Hematopoietic multipotent progenitor cell treated with erythropoietin and hydrocortisone succinate and interleukin-3 and kit ligand, for 4 days (in vitro differentiated cells): ENCODE results near the gene FECH.
"Not testable (repeated sequence)": the region's sequence is repeated elsewhere in the genome, so short reads cannot be mapped to it uniquely, and the experiment has no call there.

Experiments
- DNase-seq: peaks from one replicate; pipeline ENCODE4 v3.0.0-alpha.2; 2015

Gene FECH

GRCh38 chr18:57527556-57528229 is 58.8 kb downstream of the FECH start:
- DNase-seq = peak; percentile 13

- DNase-seq = peak; percentile 92
These were observed 63.1 kb downstream of the FECH start for GRCh38 chr18:57523171-57523956.

- DNase-seq = not testable (repeated sequence)
These were observed 64.2 kb downstream of the FECH start for GRCh38 chr18:57522348-57522747.

GRCh38 chr18:57519668-57520424 is 66.7 kb downstream of the FECH start:
- DNase-seq = no peak

GRCh38 chr18:57518533-57518932 is 68.0 kb downstream of the FECH start:
- DNase-seq = no peak

GRCh38 chr18:57516056-57516455 is 70.4 kb downstream of the FECH start:
- DNase-seq = peak; percentile 84

- no peak for DNase-seq
These were observed 81.3 kb downstream of the FECH start for GRCh38 chr18:57505231-57505630.

- DNase-seq = no peak
These were observed 83.9 kb downstream of the FECH start for GRCh38 chr18:57502624-57503023.

- DNase-seq = no peak
These were observed 87.7 kb downstream of the FECH start for GRCh38 chr18:57498682-57499256.
